ENCODE measurements around the gene HENMT1. TPM values are rescaled to one million over a fixed set of nuclear protein-coding genes. Genes with fewer than 3 reads are reported as not detected.
"Not testable (repeated sequence)": the region's sequence is repeated elsewhere in the genome, so short reads cannot be mapped to it uniquely, and the experiment has no call there.

HENMT1 gene
- total and polyA plus RNA-seq, 4 donors, result 3.4 to 7.8 (median 4.7) TPM

- no peak overlapping the region for H3K4me3 ChIP-seq
- no peaks in the 10 kb centered on the region for H3K9me3 ChIP-seq (ENCODE audit: control insufficient read depth in 4 of 4, insufficient read depth in 3 of 4, low read length in 3 of 4)
- no peak for ATAC-seq (ENCODE audit: insufficient read depth, low FRiP score)
- H3K4me1 ChIP-seq (ENCODE audit: control insufficient read depth in 5 of 5, insufficient read depth in 5 of 5, low read length in 5 of 5), result no peaks in the 10 kb centered on the region
- 85 to 88% methylated on average over 1 of the region's 1 CpG for WGBS, 2 donors
- no peak for DNase-seq
- no peaks in the 10 kb centered on the region for H3K36me3 ChIP-seq (ENCODE audit: control insufficient read depth in 4 of 4, insufficient read depth in 4 of 4, low read length in 4 of 4)
- no peaks in the 10 kb centered on the region for H3K27me3 ChIP-seq (ENCODE audit: control insufficient read depth in 3 of 3, insufficient read depth in 3 of 3, low read length in 2 of 3)
- H3K27ac ChIP-seq (ENCODE audit: low read depth in 1 of 2, low read length in 1 of 2), result no peak overlapping the region
- TF ChIP-seq CTCF (IDR thresholded peaks at IDR 0.05; ENCODE audit: control extremely low read depth, extremely low read depth), result no peak
- no peak overlapping the region for H3K9ac ChIP-seq (ENCODE audit: insufficient read depth in 1 of 2, low read length in 2 of 2)
These were observed 24.6 kb upstream of the HENMT1 start for GRCh38 chr1:108685529-108685928.

GRCh38 chr1:108681701-108682100, 20.8 kb upstream of the HENMT1 start:
- not testable (repeated sequence) for H3K4me3 ChIP-seq; DNase-seq; H3K9me3 ChIP-seq (ENCODE audit: control insufficient read depth in 4 of 4, insufficient read depth in 3 of 4, low read length in 3 of 4); H3K9ac ChIP-seq (ENCODE audit: insufficient read depth in 1 of 2, low read length in 2 of 2); H3K36me3 ChIP-seq (ENCODE audit: control insufficient read depth in 4 of 4, insufficient read depth in 4 of 4, low read length in 4 of 4); ATAC-seq (ENCODE audit: insufficient read depth, low FRiP score); H3K27me3 ChIP-seq (ENCODE audit: control insufficient read depth in 3 of 3, insufficient read depth in 3 of 3, low read length in 2 of 3); H3K4me1 ChIP-seq (ENCODE audit: control insufficient read depth in 5 of 5, insufficient read depth in 5 of 5, low read length in 5 of 5); H3K27ac ChIP-seq (ENCODE audit: low read depth in 1 of 2, low read length in 1 of 2)
- WGBS, 2 donors, result 55 to 72% methylated on average over 4 of the region's 4 CpGs

- Histone ChIP-seq H3K9me3 (ENCODE audit: control insufficient read depth in 4 of 4, insufficient read depth in 3 of 4, low read length in 3 of 4) (no peaks in the 10 kb centered on the region), H3K4me3 (no peak overlapping the region), H3K27me3 (ENCODE audit: control insufficient read depth in 3 of 3, insufficient read depth in 3 of 3, low read length in 2 of 3) (no peaks in the 10 kb centered on the region), H3K36me3 (ENCODE audit: control insufficient read depth in 4 of 4, insufficient read depth in 4 of 4, low read length in 4 of 4) (no peaks in the 10 kb centered on the region), H3K9ac (ENCODE audit: insufficient read depth in 1 of 2, low read length in 2 of 2) (no peak overlapping the region), H3K27ac (ENCODE audit: low read depth in 1 of 2, low read length in 1 of 2) (no peak overlapping the region), H3K4me1 (ENCODE audit: control insufficient read depth in 5 of 5, insufficient read depth in 5 of 5, low read length in 5 of 5) (peaks cover 0 to 2% (median 0%) of the 10 kb centered on the region in 5 donors)
- ATAC-seq (ENCODE audit: insufficient read depth, low FRiP score) (no peak), DNase-seq (no peak)
- no peak for TF ChIP-seq CTCF (IDR thresholded peaks at IDR 0.05; ENCODE audit: control extremely low read depth, extremely low read depth)
- 60% methylated on average over 10 of the region's 10 CpGs for WGBS, 2 donors
These were observed 18.8 kb upstream of the HENMT1 start for GRCh38 chr1:108679586-108680213.

GRCh38 chr1:108678706-108679105, 17.8 kb upstream of the HENMT1 start:
- Histone ChIP-seq H3K9ac (ENCODE audit: insufficient read depth in 1 of 2, low read length in 2 of 2) (no peak overlapping the region), H3K36me3 (ENCODE audit: control insufficient read depth in 4 of 4, insufficient read depth in 4 of 4, low read length in 4 of 4) (no peaks in the 10 kb centered on the region), H3K9me3 (ENCODE audit: control insufficient read depth in 4 of 4, insufficient read depth in 3 of 4, low read length in 3 of 4) (no peaks in the 10 kb centered on the region), H3K4me1 (ENCODE audit: control insufficient read depth in 5 of 5, insufficient read depth in 5 of 5, low read length in 5 of 5) (peaks cover 0 to 2% (median 0%) of the 10 kb centered on the region in 5 donors), H3K27me3 (ENCODE audit: control insufficient read depth in 3 of 3, insufficient read depth in 3 of 3, low read length in 2 of 3) (no peaks in the 10 kb centered on the region), H3K4me3 (no peak overlapping the region), H3K27ac (ENCODE audit: low read depth in 1 of 2, low read length in 1 of 2) (no peak overlapping the region)
- ATAC-seq (ENCODE audit: insufficient read depth, low FRiP score) (no peak), DNase-seq (no peak)
- TF ChIP-seq CTCF (IDR thresholded peaks at IDR 0.05; ENCODE audit: control extremely low read depth, extremely low read depth), result no peak
- 73 to 86% methylated on average over 4 of the region's 4 CpGs for whole genome bisulfite sequencing, 2 donors

Measured in lung (tissue), 12 donors.